OCI-LY7 (cell line): ENCODE data around the gene F8. TPM values are rescaled to one million over a fixed set of nuclear protein-coding genes. Genes with fewer than 3 reads are reported as not detected.

Experiments
- BruUV-seq: library from RNA; stranded (reverse); fragments of 400-500 nt; replicated peaks from 2 replicates; lab custom pipeline; 2021; lab: Mats Ljungman, UMichigan
- CTCF ChIA-PET: fragments of 300-600 bp; sonication (Branson Sonifier 250); formaldehyde crosslinking; loops from one replicate; lab custom pipeline; 2022; ENCODE audit warnings: antibody characterized with exemption; ENCODE audit not compliant: unreplicated experiment; lab: Charles Lee
- POLR2A ChIA-PET: fragments of 300-600 bp; sonication (Branson Sonifier 250); formaldehyde crosslinking; loops from one replicate; lab custom pipeline; 2022; ENCODE audit warnings: antibody characterized with exemption; lab: Charles Lee
- DNase-seq: peaks from one replicate; pipeline ENCODE4 v3.0.0-alpha.2; 2015; ENCODE audit warnings: low spot score
- H2AFZ ChIP-seq: fragments of 200-600 bp; sonication (generic), shearing (Covaris generic); 2 replicates; pipeline ENCODE4 v1.6.1; 2014; ENCODE audit warnings: mild to moderate bottlenecking, antibody characterized with exemption, low read length, moderate library complexity
- H3K27ac ChIP-seq: fragments of 200-600 bp; sonication (generic); 2 replicates; pipeline ENCODE4 v1.5.1; 2014; ENCODE audit warnings: mixed run types, low read depth, mild to moderate bottlenecking, moderate library complexity, low read length, inconsistent platforms; ENCODE audit not compliant: poor library complexity, severe bottlenecking
- H3K36me3 ChIP-seq: fragments of 200-600 bp; sonication (generic); 2 replicates; pipeline ENCODE4 v1.6.1; 2014; ENCODE audit warnings: mild to moderate bottlenecking, antibody characterized with exemption, low read length, moderate library complexity, mixed read lengths; ENCODE audit not compliant: insufficient read depth
- H3K4me1 ChIP-seq: fragments of 200-600 bp; sonication (generic); 2 replicates; pipeline ENCODE4 v1.5.1; 2014; ENCODE audit warnings: mild to moderate bottlenecking, low read length; ENCODE audit not compliant: insufficient read depth, poor library complexity, severe bottlenecking
- H3K4me2 ChIP-seq: fragments of 200-600 bp; sonication (generic); 2 replicates; pipeline ENCODE4 v1.6.1; 2014; ENCODE audit warnings: mild to moderate bottlenecking, low read length
- H3K4me3 ChIP-seq: fragments of 200-600 bp; sonication (generic); 2 replicates; pipeline ENCODE4 v1.5.1; 2014; ENCODE audit warnings: mild to moderate bottlenecking, low read depth, low read length; ENCODE audit not compliant: poor library complexity, severe bottlenecking
- H3K79me2 ChIP-seq: fragments of 200-600 bp; sonication (generic); 2 replicates; pipeline ENCODE4 v1.6.1; 2016; ENCODE audit warnings: low read depth, mild to moderate bottlenecking, low read length, moderate library complexity, mixed read lengths; ENCODE audit not compliant: insufficient read depth
- H3K9me2 ChIP-seq: fragments of 200-600 bp; sonication (generic); 2 replicates; pipeline ENCODE4 v1.6.1; 2016; ENCODE audit warnings: mild to moderate bottlenecking, low read length, mixed read lengths; ENCODE audit not compliant: insufficient read depth
- H3K9me3 ChIP-seq: fragments of 200-600 bp; sonication (generic); 2 replicates; pipeline ENCODE4 v1.6.1; 2014; ENCODE audit warnings: mild to moderate bottlenecking, mixed run types, low read length, mixed read lengths
- H4K20me1 ChIP-seq: fragments of 200-600 bp; sonication (generic); 2 replicates; pipeline ENCODE4 v1.6.1; 2014; ENCODE audit warnings: mild to moderate bottlenecking, antibody characterized with exemption, low read length, moderate library complexity, mixed read lengths; ENCODE audit not compliant: insufficient read depth
- CTCF ChIP-seq: fragments of 200-600 bp; sonication (generic); conservative IDR thresholded peaks from 2 replicates; pipeline ENCODE4 v1.5.1; 2014; ENCODE audit warnings: mild to moderate bottlenecking, antibody characterized with exemption, low read length, moderate library complexity, mixed read lengths
- EZH2phosphoT487 ChIP-seq: fragments of 200-600 bp; sonication (generic); IDR thresholded peaks from 2 replicates; pipeline ENCODE4 v1.6.1; 2018; ENCODE audit warnings: low read depth, borderline replicate concordance, mild to moderate bottlenecking, mixed run types, antibody characterized with exemption, low read length, moderate library complexity, mixed read lengths
- intact Hi-C: fragments of 100-400 bp; cut with micrococcal nuclease; formaldehyde crosslinking; loops from one replicate; pipeline ENCODE4 v1.10.0; 2022; ENCODE audit not compliant: unreplicated experiment
- total RNA-seq, 2 experiments: library from RNA; depleted of rRNA in 1 of 2; stranded (reverse); fragments of >200 nt in 1 of 2; shearing (Covaris generic) in 1 of 2; gene quantifications; 2 replicates each; pipeline ENCODE4 v1.2.3, GENCODE V29; 2014 to 2022

The F8 gene
- total RNA-seq, 2 experiments from 2014 or later: 0.47 to 1.7 TPM

DNA sequence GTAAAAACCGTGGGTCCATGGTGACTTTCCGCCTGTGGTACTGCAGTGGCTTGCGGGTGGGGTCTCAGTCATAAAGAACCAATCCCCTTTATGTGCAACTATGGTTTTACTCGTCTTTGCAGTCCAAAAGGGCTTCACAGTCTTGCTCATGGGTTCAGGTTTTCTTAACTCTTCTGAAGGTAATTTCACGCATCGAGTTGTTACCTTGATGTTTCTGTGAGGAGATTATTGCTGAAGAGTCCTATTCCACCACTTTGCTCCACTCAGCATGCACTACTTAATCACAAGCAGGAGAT, 41.5 kb downstream of the F8 start:
- CTCF ChIA-PET: no interaction called here
- TF ChIP-seq EZH2phosphoT487 (no peak), CTCF (peak; percentile 39; the same call in 1 of the 2 replicates)
- H3K79me2 ChIP-seq: no peaks in the 10 kb centered on the region
- intact Hi-C loops: loop anchor here (1.0 to 5.0 kb wide), 5 partner anchors 46 to 840 kb away; partner anchors contain the start of gene FUNDC2
- H2AFZ ChIP-seq: peak overlapping the region; percentile 91
- no peaks in the 10 kb centered on the region for H3K36me3 ChIP-seq
- POLR2A ChIA-PET: no interaction called here
- no peak for DNase-seq
- H3K4me3 ChIP-seq: peak overlapping the region; percentile 34
- no TSS peak for BruUV-seq
- no peaks in the 10 kb centered on the region for H4K20me1 ChIP-seq
- no peak overlapping the region for H3K27ac ChIP-seq
- H3K9me3 ChIP-seq: no peaks in the 10 kb centered on the region
- H3K9me2 ChIP-seq: no peaks in the 10 kb centered on the region
- H3K4me2 ChIP-seq: peak overlapping the region; percentile 47; the same call in 1 of the 2 replicates
- H3K4me1 ChIP-seq: peaks cover 6% of the 10 kb centered on the region

GRCh38 chrX:154980330-154981115, 42.0 kb downstream of the F8 start:
- peaks cover 6% of the 10 kb centered on the region for H3K4me1 ChIP-seq
- H3K36me3 ChIP-seq: no peaks in the 10 kb centered on the region
- intact Hi-C loops: loop anchor here (1.0 to 5.0 kb wide), 6 partner anchors 47 to 840 kb away; partner anchors contain the start of gene FUNDC2
- DNase-seq: peak; percentile 78
- H2AFZ ChIP-seq: peak overlapping the region; percentile 91
- no peaks in the 10 kb centered on the region for H3K79me2 ChIP-seq
- H4K20me1 ChIP-seq: no peaks in the 10 kb centered on the region
- H3K9me3 ChIP-seq: no peaks in the 10 kb centered on the region
- no peak overlapping the region for H3K27ac ChIP-seq
- peak overlapping the region; percentile 34 for H3K4me3 ChIP-seq
- peak overlapping the region; percentile 57 for H3K4me2 ChIP-seq
- ChIA-PET POLR2A (interaction anchor here (1.0 kb wide), 1 partner anchor 26 kb away, joined by 4 read pairs; no protein-coding TSS in a partner anchor), CTCF (no interaction called here)
- no TSS peak for BruUV-seq
- no peaks in the 10 kb centered on the region for H3K9me2 ChIP-seq
- TF ChIP-seq EZH2phosphoT487: no peak
- TF ChIP-seq CTCF: peak; percentile 77

GRCh38 chrX:154979629-154980028, 42.9 kb downstream of the F8 start:
- no peak overlapping the region for H3K4me2 ChIP-seq
- no peak overlapping the region for H3K4me3 ChIP-seq
- H3K4me1 ChIP-seq: peaks cover 6% of the 10 kb centered on the region
- no peak for TF ChIP-seq CTCF
- TF ChIP-seq EZH2phosphoT487: no peak
- ChIA-PET CTCF (no interaction called here), POLR2A (interaction anchor here (1.0 kb wide), 1 partner anchor 25 kb away, joined by 4 read pairs; no protein-coding TSS in a partner anchor)
- no peak overlapping the region for H2AFZ ChIP-seq
- intact Hi-C loops: loop anchor here (1.0 to 5.0 kb wide), 5 partner anchors 48 to 841 kb away; partner anchors contain the start of gene FUNDC2
- H3K79me2 ChIP-seq: no peaks in the 10 kb centered on the region
- DNase-seq: no peak
- no peak overlapping the region for H3K27ac ChIP-seq
- H3K9me3 ChIP-seq: no peaks in the 10 kb centered on the region
- H3K9me2 ChIP-seq: no peaks in the 10 kb centered on the region
- H4K20me1 ChIP-seq: no peaks in the 10 kb centered on the region
- no TSS peak for BruUV-seq
- no peaks in the 10 kb centered on the region for H3K36me3 ChIP-seq
